ENCODE results near the gene XYLT2.
"Not testable (repeated sequence)": the region's sequence is repeated elsewhere in the genome, so short reads cannot be mapped to it uniquely, and the experiment has no call there.

Gene XYLT2

GRCh38 chr17:50397111-50397918, 51.4 kb downstream of the XYLT2 start, which contains the start of gene LRRC59:
LRRC59 (minus strand) TSS chr17:50397523; CDS start chr17:50397317, 206 bp downstream.
- peak; percentile 78 for DNase-seq

- DNase-seq, result no peak
Measured at GRCh38 chr17:50397919-50398285, 52.0 kb downstream of the XYLT2 start.

GRCh38 chr17:50398672-50399071, 52.7 kb downstream of the XYLT2 start:
- not testable (repeated sequence) for DNase-seq

GRCh38 chr17:50399591-50399990, 53.7 kb downstream of the XYLT2 start:
- DNase-seq, result not testable (repeated sequence)

GRCh38 chr17:50405351-50405750, 59.4 kb downstream of the XYLT2 start:
- DNase-seq, result not testable (repeated sequence)

- DNase-seq, result no peak
Measured at GRCh38 chr17:50406578-50406977, 60.7 kb downstream of the XYLT2 start.

- no peak for DNase-seq
Measured at GRCh38 chr17:50407921-50408320, 62.0 kb downstream of the XYLT2 start.

Data from NCI-H2227 treated with DMSO at 0.1 percent for 48 hours (cell line).